ENCODE measurements around the gene EZH2.

Gene EZH2

GRCh38 chr7:148828965-148829364 lies 55.1 kb downstream of the EZH2 start:
- in situ Hi-C loops (cut with MboI; ENCODE audit: low pct_unique_long_range_greater_than_20kb, low sequenced_read_pairs, unreplicated experiment): no loop called here
- no peak for TF ChIP-seq CTCF (IDR thresholded peaks at IDR 0.05; ENCODE audit: extremely low read depth, insufficient read depth, missing control alignments)
- DNase-seq (ENCODE audit: low spot score): no peak

DNA sequence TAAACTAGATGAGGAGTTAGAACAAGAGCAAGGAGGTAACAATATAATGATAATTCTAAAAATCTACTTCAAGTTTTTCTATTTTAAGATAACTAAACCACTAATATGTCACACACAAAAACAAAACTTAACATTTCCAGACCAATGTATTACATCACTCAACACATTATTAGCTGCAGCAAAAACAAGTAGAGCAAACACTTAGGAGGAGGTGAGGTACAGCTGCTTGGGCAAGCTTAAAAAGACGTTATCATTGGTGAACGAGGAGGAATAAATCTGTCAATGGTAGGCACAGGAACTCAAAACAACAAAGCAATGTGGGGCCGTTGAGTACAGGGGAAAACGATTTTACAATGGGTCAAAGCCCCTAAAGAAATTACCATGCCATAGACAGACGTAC lies 58.8 kb downstream of the EZH2 start:
- no peak for TF ChIP-seq CTCF (IDR thresholded peaks at IDR 0.05; ENCODE audit: extremely low read depth, insufficient read depth, missing control alignments)
- in situ Hi-C loops (cut with MboI; ENCODE audit: low pct_unique_long_range_greater_than_20kb, low sequenced_read_pairs, unreplicated experiment): no loop called here
- DNase-seq (ENCODE audit: low spot score): no peak

- in situ Hi-C loops (cut with MboI; ENCODE audit: low pct_unique_long_range_greater_than_20kb, low sequenced_read_pairs, unreplicated experiment): no loop called here
- DNase-seq (ENCODE audit: low spot score): no peak
- no peak for TF ChIP-seq CTCF (IDR thresholded peaks at IDR 0.05; ENCODE audit: extremely low read depth, insufficient read depth, missing control alignments)
These were observed 59.2 kb downstream of the EZH2 start for GRCh38 chr7:148824864-148825263.

DNA sequence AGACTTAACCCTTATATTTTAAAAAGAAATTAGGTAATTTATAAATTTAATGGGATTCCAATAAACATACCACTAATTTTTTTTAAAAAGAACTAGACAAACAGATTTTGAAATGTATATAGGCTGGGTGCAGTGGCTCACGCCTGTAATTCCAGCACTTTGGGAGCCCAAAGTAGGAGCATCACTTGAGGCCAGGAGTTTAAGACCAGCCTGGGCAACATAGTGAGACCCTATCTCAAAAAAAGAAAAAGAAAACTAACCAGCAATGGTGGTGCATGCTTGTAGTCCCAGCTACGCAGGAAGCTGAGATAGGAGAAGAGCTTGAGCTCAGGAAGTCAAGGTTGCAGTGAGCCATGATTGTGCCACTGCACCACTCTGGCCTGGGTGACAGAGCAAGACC lies 62.7 kb downstream of the EZH2 start:
- no peak for DNase-seq (ENCODE audit: low spot score)
- in situ Hi-C loops (cut with MboI; ENCODE audit: low pct_unique_long_range_greater_than_20kb, low sequenced_read_pairs, unreplicated experiment): no loop called here
- TF ChIP-seq CTCF (IDR thresholded peaks at IDR 0.05; ENCODE audit: extremely low read depth, insufficient read depth, missing control alignments): no peak

DNA sequence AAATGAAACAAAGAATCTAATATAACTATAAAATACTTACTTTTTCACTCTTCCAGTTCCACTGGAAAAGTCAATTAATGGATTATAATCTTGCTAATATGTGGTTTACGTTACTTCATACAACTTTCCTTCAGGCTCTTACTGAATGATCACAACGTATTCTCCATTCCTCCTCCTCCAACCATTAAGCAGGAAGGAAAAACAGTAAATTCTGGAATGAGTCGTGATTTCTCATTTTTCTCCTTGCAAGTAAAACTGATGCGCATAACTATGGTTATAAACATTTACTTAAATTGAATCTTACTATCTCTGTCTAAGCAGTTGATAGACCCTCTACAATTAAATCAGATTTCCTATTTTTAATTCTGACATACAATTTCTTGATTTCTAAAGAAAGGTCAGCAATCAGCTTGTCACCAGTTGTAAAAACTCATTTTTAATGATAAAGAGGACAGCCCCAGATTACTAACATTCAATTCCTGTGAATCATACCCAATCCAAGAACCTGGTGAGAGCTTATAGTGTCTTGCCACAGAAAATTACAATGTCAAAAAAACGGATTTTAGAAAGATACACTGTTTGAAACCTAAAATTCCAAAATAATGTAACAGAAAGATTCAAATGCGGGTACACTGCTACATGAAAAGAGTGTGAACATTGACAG lies 64.3 kb downstream of the EZH2 start:
- TF ChIP-seq CTCF (IDR thresholded peaks at IDR 0.05; ENCODE audit: extremely low read depth, insufficient read depth, missing control alignments): no peak
- in situ Hi-C loops (cut with MboI; ENCODE audit: low pct_unique_long_range_greater_than_20kb, low sequenced_read_pairs, unreplicated experiment): no loop called here
- no peak for DNase-seq (ENCODE audit: low spot score)

- no peak for DNase-seq (ENCODE audit: low spot score)
- in situ Hi-C loops (cut with MboI; ENCODE audit: low pct_unique_long_range_greater_than_20kb, low sequenced_read_pairs, unreplicated experiment): no loop called here
- TF ChIP-seq CTCF (IDR thresholded peaks at IDR 0.05; ENCODE audit: extremely low read depth, insufficient read depth, missing control alignments): no peak
These were observed 68.5 kb downstream of the EZH2 start for GRCh38 chr7:148815612-148816011.

All from GM13977 (cell line).